DND-41 (cell line): ENCODE measurements around the gene ANKFN1.

Source experiments
- CTCF ChIP-seq: IDR thresholded peaks from 2 replicates; pipeline ENCODE4 v1.5.1; 2012; ENCODE audit warnings: borderline replicate concordance, low read length, moderate library complexity, mild to moderate bottlenecking; ENCODE audit not compliant: poor library complexity, severe bottlenecking; ENCODE audit errors: extremely low read depth
- EZH2 ChIP-seq: IDR thresholded peaks from 3 replicates; pipeline ENCODE4 v1.6.1; 2012; ENCODE audit warnings: borderline replicate concordance, low read depth, mild to moderate bottlenecking, moderate library complexity, low read length, inconsistent platforms; ENCODE audit not compliant: severe bottlenecking

- TF ChIP-seq CTCF (no peak), EZH2 (no peak)
Observed at GRCh38 chr17:56167491-56167890, 14.2 kb downstream of the ANKFN1 start.
